Mesenchymal stem cell (in vitro differentiated cells and primary cell): ENCODE results near the gene TNNT3.
A peak's percentile ranks its signal among the peaks of the same experiment; 100 is the strongest.

Source experiments
- DNase-seq: peaks from one replicate; pipeline ENCODE4 v3.0.0-alpha.2; 2013
- H2AFZ ChIP-seq: one replicate; pipeline ENCODE4 v1.6.1; 2013; ENCODE audit warnings: low read depth, mild to moderate bottlenecking, control low read depth, inconsistent platforms, low read length, moderate library complexity
- H2AK5ac ChIP-seq: 2 replicates; pipeline ENCODE4 v1.6.1; 2013; ENCODE audit warnings: low read length, moderate library complexity, mild to moderate bottlenecking, inconsistent platforms; ENCODE audit not compliant: severe bottlenecking
- H2BK120ac ChIP-seq: one replicate; pipeline ENCODE4 v1.6.1; 2013; ENCODE audit warnings: low read depth, mild to moderate bottlenecking, inconsistent platforms, low read length, moderate library complexity
- H2BK12ac ChIP-seq, 2 experiments: one replicate each; pipeline ENCODE4 v1.6.1; 2013; ENCODE audit warnings: inconsistent platforms in 2 of 2, low read length in 2 of 2, mild to moderate bottlenecking in 2 of 2, moderate library complexity in 2 of 2, control low read depth in 1 of 2
- H2BK15ac ChIP-seq: one replicate; pipeline ENCODE4 v1.6.1; 2013; ENCODE audit warnings: mild to moderate bottlenecking, low read depth, inconsistent platforms; ENCODE audit not compliant: poor library complexity, severe bottlenecking
- H2BK5ac ChIP-seq: 2 replicates; pipeline ENCODE4 v1.6.1; 2013; ENCODE audit warnings: low read depth, mild to moderate bottlenecking, low read length, control low read depth, inconsistent platforms; ENCODE audit not compliant: poor library complexity, severe bottlenecking
- H3K14ac ChIP-seq, 2 experiments: one replicate each; pipeline ENCODE4 v1.6.1; 2013; ENCODE audit warnings: inconsistent platforms in 2 of 2, low read length in 2 of 2, control low read depth in 1 of 2, mild to moderate bottlenecking in 1 of 2, moderate library complexity in 1 of 2
- H3K18ac ChIP-seq, 2 experiments: one replicate each; pipeline ENCODE4 v1.6.1; 2013; ENCODE audit warnings: inconsistent platforms in 2 of 2, low read length in 2 of 2, control low read depth in 1 of 2, low read depth in 1 of 2, mild to moderate bottlenecking in 1 of 2
- H3K23ac ChIP-seq, 2 experiments: one replicate each; pipeline ENCODE4 v1.6.1; 2013; ENCODE audit warnings: inconsistent platforms in 2 of 2, low read length in 2 of 2, mild to moderate bottlenecking in 2 of 2, moderate library complexity in 2 of 2, control low read depth in 1 of 2
- H3K27ac ChIP-seq: 2 replicates; pipeline ENCODE4 v1.5.1; 2013; ENCODE audit warnings: mild to moderate bottlenecking, moderate library complexity, low read length, control low read depth, inconsistent platforms; ENCODE audit not compliant: poor library complexity, severe bottlenecking
- H3K27me3 ChIP-seq, 2 experiments: 2 replicates each; pipeline versions ENCODE4 v1.6.1 to v1.7.0; 2013; ENCODE audit warnings: low read length in 2 of 2, mild to moderate bottlenecking in 2 of 2, moderate library complexity in 2 of 2, control low read depth in 1 of 2, inconsistent platforms in 1 of 2; ENCODE audit not compliant: control insufficient read depth in 1 of 2, insufficient read depth in 1 of 2
- H3K36me3 ChIP-seq, 2 experiments: 2 replicates each; pipeline versions ENCODE4 v1.6.1 to v1.7.0; 2013; ENCODE audit warnings: low read length in 2 of 2, control low read depth in 1 of 2, inconsistent platforms in 1 of 2, low read depth in 1 of 2, mild to moderate bottlenecking in 1 of 2; ENCODE audit not compliant: insufficient read depth in 2 of 2, control insufficient read depth in 1 of 2
- H3K4ac ChIP-seq, 2 experiments: one replicate each; pipeline ENCODE4 v1.6.1; 2013; ENCODE audit warnings: inconsistent platforms in 2 of 2, low read length in 2 of 2, mild to moderate bottlenecking in 2 of 2, moderate library complexity in 2 of 2, control low read depth in 1 of 2, low read depth in 1 of 2
- H3K4me1 ChIP-seq: 2 replicates; pipeline ENCODE4 v1.6.1; 2013; ENCODE audit warnings: low read depth, low read length, control low read depth; ENCODE audit not compliant: control insufficient read depth, insufficient read depth
- H3K4me2 ChIP-seq: 2 replicates; pipeline ENCODE4 v1.6.1; 2013; ENCODE audit warnings: low read length, mild to moderate bottlenecking, inconsistent platforms; ENCODE audit not compliant: poor library complexity, severe bottlenecking
- H3K4me3 ChIP-seq, 2 experiments: 2 replicates each; pipeline versions ENCODE4 v1.5.1 to v1.7.0; 2013; ENCODE audit warnings: low read length in 2 of 2, mild to moderate bottlenecking in 2 of 2, control low read depth in 1 of 2, low read depth in 1 of 2; ENCODE audit not compliant: insufficient read depth in 1 of 2
- H3K79me1 ChIP-seq: replicated peaks from 2 replicates; pipeline ENCODE4 v1.6.1; 2013; ENCODE audit warnings: mild to moderate bottlenecking, control low read depth, low read length, inconsistent platforms; ENCODE audit not compliant: poor library complexity, severe bottlenecking
- H3K9ac ChIP-seq: 2 replicates; pipeline ENCODE4 v1.7.0; 2013; ENCODE audit warnings: mild to moderate bottlenecking, low read length, moderate library complexity
- H3K9me3 ChIP-seq: 2 replicates; pipeline ENCODE4 v1.7.0; 2013; ENCODE audit warnings: mild to moderate bottlenecking, low read length; ENCODE audit not compliant: control insufficient read depth
- H4K8ac ChIP-seq: one replicate; pipeline ENCODE4 v1.6.1; 2013; ENCODE audit warnings: inconsistent platforms, mild to moderate bottlenecking, low read length, moderate library complexity
- H4K91ac ChIP-seq: one replicate; pipeline ENCODE4 v1.6.1; 2013; ENCODE audit warnings: mild to moderate bottlenecking, low read length, inconsistent platforms
- WGBS: methylation state at CpG from one replicate; pipeline ENCODE4 v1.1.7; 2013; ENCODE audit warnings: mixed read lengths; 5-methylcytosine and 5-hydroxymethylcytosine counted together

The TNNT3 gene

DNA sequence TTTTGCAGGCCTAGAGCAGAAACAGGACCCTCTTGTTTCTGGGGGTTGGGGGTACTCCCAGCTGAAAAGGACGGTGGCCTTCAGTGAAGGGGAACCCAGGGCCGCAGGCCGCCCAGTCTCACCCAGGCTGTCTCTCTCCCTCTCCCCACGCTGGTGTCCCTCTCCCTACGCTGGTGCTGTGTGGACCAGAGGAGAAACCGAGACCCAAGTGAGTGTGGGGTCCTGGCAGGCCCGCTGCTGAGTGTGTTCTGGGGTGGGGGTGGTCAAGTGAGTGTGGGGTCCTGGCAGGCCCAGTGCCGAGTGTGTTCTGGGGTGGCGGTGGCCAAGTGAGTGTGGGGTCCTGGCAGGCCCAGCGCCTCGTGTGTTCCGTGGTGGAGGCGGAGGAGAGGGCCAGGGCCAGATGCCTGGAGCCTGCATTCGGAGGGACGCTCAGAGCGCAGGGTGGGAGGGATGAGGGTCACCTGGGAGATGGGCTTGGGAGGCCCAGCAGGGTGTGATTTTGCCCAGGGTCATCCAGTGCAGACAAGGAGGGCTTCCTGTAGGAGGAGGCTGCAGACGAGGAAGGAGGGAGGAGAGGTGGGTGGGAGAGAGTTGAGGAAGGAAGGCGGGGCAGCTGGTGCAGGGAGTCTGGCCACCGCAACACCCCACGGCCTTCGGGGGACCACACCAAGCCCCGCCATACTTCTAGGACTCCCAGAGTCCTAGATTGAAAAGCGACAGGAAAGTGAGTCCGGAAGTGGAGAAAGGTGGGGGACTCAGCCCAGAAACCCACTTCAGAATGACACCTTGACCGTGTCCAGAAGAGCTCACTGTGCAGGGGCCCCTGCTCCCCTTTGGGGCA, 10.3 kb downstream of the TNNT3 start:
- no peak overlapping the region for H3K14ac ChIP-seq
- H4K8ac ChIP-seq = no peak overlapping the region
- no peak overlapping the region for H3K4me3 ChIP-seq
- H3K4ac ChIP-seq = no peak overlapping the region
- H2BK15ac ChIP-seq = no peak overlapping the region
- peaks cover 15% of the 10 kb centered on the region for H3K4me1 ChIP-seq
- H2BK12ac ChIP-seq = no peak overlapping the region
- DNase-seq = no peak
- no peak overlapping the region for H3K9ac ChIP-seq
- no peak overlapping the region for H2BK5ac ChIP-seq
- no peak overlapping the region for H3K18ac ChIP-seq
- H3K27me3 ChIP-seq = peaks cover 8 to 31% of the 10 kb centered on the region in 2 experiments
- no peak overlapping the region for H3K4me2 ChIP-seq
- peak overlapping the region in 1 of 2 experiments; percentile 1 for H3K23ac ChIP-seq
- no peak overlapping the region for H4K91ac ChIP-seq
- no peak overlapping the region for H2AK5ac ChIP-seq
- no peak overlapping the region for H2AFZ ChIP-seq
- no peak overlapping the region for H2BK120ac ChIP-seq
- 89% methylated on average over 25 of the region's 25 CpGs for WGBS
- no peaks in the 10 kb centered on the region for H3K9me3 ChIP-seq
- H3K79me1 ChIP-seq = no peaks in the 10 kb centered on the region
- no peaks in the 10 kb centered on the region for H3K36me3 ChIP-seq
- H3K27ac ChIP-seq = no peak overlapping the region

DNA sequence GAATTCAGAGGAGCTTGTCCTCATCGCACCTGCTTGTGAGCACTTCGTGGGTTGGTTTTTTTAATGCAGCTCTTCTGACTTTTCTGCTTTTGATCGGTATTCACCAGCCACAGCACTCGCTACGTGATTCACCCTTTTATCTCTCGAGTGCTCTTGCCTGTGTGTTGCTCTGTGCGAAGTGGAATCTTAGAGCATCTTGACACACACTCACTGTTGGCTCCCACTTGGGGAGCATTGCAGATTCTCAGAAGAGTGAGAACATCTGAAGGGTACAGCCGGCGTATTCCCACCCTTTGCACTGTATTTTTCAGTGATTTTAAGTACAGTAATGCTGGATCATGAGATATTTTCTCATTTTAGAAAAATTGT, 10.9 kb downstream of the TNNT3 start:
- H4K91ac ChIP-seq = no peak overlapping the region
- H3K27me3 ChIP-seq = peaks cover 7 to 32% of the 10 kb centered on the region in 2 experiments
- H3K9ac ChIP-seq = peak overlapping the region; percentile 59
- no peak overlapping the region for H2AK5ac ChIP-seq
- H2BK15ac ChIP-seq = no peak overlapping the region
- DNase-seq = no peak
- H2BK120ac ChIP-seq = no peak overlapping the region
- H2BK12ac ChIP-seq = no peak overlapping the region
- no peaks in the 10 kb centered on the region for H3K36me3 ChIP-seq
- no peak overlapping the region for H3K27ac ChIP-seq
- H2AFZ ChIP-seq = no peak overlapping the region
- no peaks in the 10 kb centered on the region for H3K79me1 ChIP-seq
- H3K4me1 ChIP-seq = peaks cover 15% of the 10 kb centered on the region
- H3K4me2 ChIP-seq = no peak overlapping the region
- H3K18ac ChIP-seq = no peak overlapping the region
- H3K23ac ChIP-seq = no peak overlapping the region
- H3K4me3 ChIP-seq = no peak overlapping the region
- WGBS = 81% methylated on average over 7 of the region's 9 CpGs
- no peak overlapping the region for H3K14ac ChIP-seq
- H3K4ac ChIP-seq = no peak overlapping the region
- H3K9me3 ChIP-seq = no peaks in the 10 kb centered on the region
- no peak overlapping the region for H4K8ac ChIP-seq
- H2BK5ac ChIP-seq = no peak overlapping the region

DNA sequence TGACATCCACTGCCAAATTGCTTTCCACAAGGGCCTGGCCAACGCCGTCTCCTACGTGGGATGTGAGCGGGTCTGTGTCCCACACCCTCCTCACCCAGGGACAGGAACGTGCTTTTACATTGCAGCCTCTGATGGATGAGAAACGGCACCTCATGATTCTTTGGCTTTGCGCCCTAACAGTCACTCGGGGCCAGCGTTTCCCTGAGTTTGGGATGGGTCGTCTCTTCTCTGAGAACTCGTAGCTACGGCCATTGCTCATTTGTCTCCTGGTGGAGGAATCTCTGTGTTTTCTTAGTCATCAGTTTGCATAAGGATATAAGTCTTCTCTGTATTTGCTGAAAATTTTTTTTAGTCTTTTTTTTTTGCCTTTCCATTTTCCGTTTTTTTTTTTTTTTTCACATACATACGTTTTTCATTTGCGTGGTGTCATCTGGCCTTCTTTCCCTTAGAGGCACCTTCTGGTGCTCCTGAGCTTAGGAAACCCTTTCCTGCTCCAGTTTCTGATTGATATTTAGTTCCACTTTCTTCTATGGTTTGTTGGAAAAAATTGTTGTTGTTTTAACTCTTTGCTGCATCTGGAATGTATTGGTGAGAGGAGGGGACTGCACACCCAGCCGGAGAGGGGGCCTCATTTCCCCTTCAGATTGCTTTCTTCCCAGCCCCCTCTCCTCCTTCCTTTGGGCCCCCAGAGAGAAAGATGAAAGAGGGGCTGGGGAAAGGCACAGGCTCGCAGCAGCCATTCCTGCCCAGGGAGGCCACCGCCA, 12.0 kb downstream of the TNNT3 start:
- Histone ChIP-seq H3K36me3 (no peaks in the 10 kb centered on the region), H3K18ac (no peak overlapping the region), H3K4me3 (peak overlapping the region in 1 of 2 experiments; percentile 62), H3K27me3 (peaks cover 4 to 32% of the 10 kb centered on the region in 2 experiments), H2BK5ac (no peak overlapping the region), H3K14ac (no peak overlapping the region), H4K8ac (no peak overlapping the region), H3K27ac (no peak overlapping the region), H3K23ac (no peak overlapping the region), H3K4me2 (no peak overlapping the region), H3K79me1 (no peaks in the 10 kb centered on the region), H4K91ac (no peak overlapping the region), H3K9ac (peak overlapping the region; percentile 59), H2BK120ac (no peak overlapping the region), H3K4ac (no peak overlapping the region), H2AFZ (no peak overlapping the region), H3K9me3 (no peaks in the 10 kb centered on the region), H2BK15ac (no peak overlapping the region), H3K4me1 (peaks cover 14% of the 10 kb centered on the region), H2AK5ac (no peak overlapping the region), H2BK12ac (no peak overlapping the region)
- no peak for DNase-seq
- 84% methylated on average over 14 of the region's 18 CpGs for WGBS

DNA sequence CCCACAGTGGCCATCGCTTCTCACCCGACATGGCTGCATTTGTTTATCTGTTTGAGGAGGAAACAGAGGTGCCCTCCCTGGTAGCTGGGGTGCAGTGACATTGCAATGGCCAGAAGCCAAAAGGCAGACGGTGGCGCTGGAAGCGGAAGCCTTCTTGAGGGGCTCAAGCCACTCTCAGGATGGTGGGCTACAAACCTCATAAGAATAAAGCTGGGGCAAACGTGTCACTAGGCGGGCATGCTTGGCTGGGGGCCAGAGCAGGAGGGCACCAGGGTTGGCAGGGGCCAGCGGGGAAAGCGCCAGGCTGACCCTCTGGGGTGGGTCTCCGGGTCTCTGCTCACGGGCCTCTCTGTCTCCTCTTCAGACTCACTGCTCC, 12.6 kb downstream of the TNNT3 start:
- peak overlapping the region; percentile 59 for H3K9ac ChIP-seq
- DNase-seq = no peak

More for the DNA sequence above, 12.6 kb downstream of the TNNT3 start:
- Histone ChIP-seq H3K27ac (no peak overlapping the region), H2BK12ac (no peak overlapping the region), H2AK5ac (no peak overlapping the region), H4K8ac (no peak overlapping the region), H2AFZ (no peak overlapping the region), H3K4me3 (peak overlapping the region in 1 of 2 experiments; percentile 62), H3K18ac (no peak overlapping the region), H2BK5ac (no peak overlapping the region), H3K23ac (no peak overlapping the region), H2BK15ac (no peak overlapping the region), H2BK120ac (no peak overlapping the region), H3K14ac (no peak overlapping the region), H3K79me1 (no peaks in the 10 kb centered on the region), H4K91ac (no peak overlapping the region), H3K27me3 (peaks cover 0 to 32% of the 10 kb centered on the region in 2 experiments), H3K36me3 (no peaks in the 10 kb centered on the region), H3K4ac (no peak overlapping the region), H3K4me2 (no peak overlapping the region), H3K9me3 (no peaks in the 10 kb centered on the region), H3K4me1 (peaks cover 10% of the 10 kb centered on the region)
- 85% methylated on average over 11 of the region's 11 CpGs for WGBS
